ENCODE results near the gene FLII. TPM values are rescaled to one million over a fixed set of nuclear protein-coding genes. Genes with fewer than 3 reads are reported as not detected.

FLII gene
- total and polyA plus RNA-seq, 2 of the 13 experiments (the other 11 are each of a cell fraction or from before 2014, with no cell fraction given) = 130 to 303 TPM

- no peak for ATAC-seq
These were observed 23.6 kb downstream of the FLII start for GRCh38 chr17:18234853-18235380.

More at GRCh38 chr17:18234853-18235380, 23.6 kb downstream of the FLII start:
- Histone ChIP-seq H3K27me3 (ENCODE audit: control insufficient read depth in 1 of 2, insufficient read depth in 2 of 2, low read length in 2 of 2) (no peaks in the 10 kb centered on the region), H3K79me2 (ENCODE audit: insufficient read depth, low read length) (peaks cover under 1% of the 10 kb centered on the region), H3K36me3 (replicated peaks in 1 of 2; ENCODE audit: control insufficient read depth in 1 of 2, insufficient read depth in 2 of 2, low read length in 2 of 2) (peaks cover 11 to 30% of the 10 kb centered on the region in 2 experiments; a peak in 4 of 5 replicates), H3K27ac (ENCODE audit: extremely low read length, insufficient read depth, low read length) (no peak overlapping the region), H4K20me1 (ENCODE audit: insufficient read depth, low read length) (no peaks in the 10 kb centered on the region), H3K4me1 (ENCODE audit: insufficient read depth, low read length) (no peaks in the 10 kb centered on the region), H3K4me3 (replicated peaks in 1 of 3; ENCODE audit: insufficient read depth in 1 of 3, low read depth in 2 of 3, low read length in 3 of 3) (no peak overlapping the region), H3K9ac (ENCODE audit: insufficient read depth, low read depth, low read length) (no peak overlapping the region), H3K9me3 (ENCODE audit: low read length) (no peaks in the 10 kb centered on the region), H2AFZ (ENCODE audit: low read length) (no peak overlapping the region), H3K4me2 (ENCODE audit: low read depth, low read length) (no peak overlapping the region)
- ChIA-PET POLR2A (no interaction called here), CTCF (ENCODE audit: low intra/inter-chr PET ratio, low total read pairs) (no interaction called here)
- TSS peak; percentile 23 for BruUV-seq (replicated peaks)
- FAIRE-seq (no peak), DNase-seq (ENCODE audit: low spot score) (no peak)
- TF ChIP-seq KDM5B (CRISPR knock-in tag; IDR thresholded peaks at IDR 0.05; ENCODE audit: borderline replicate concordance) (no peak), ETS1 (CRISPR knock-in tag; IDR thresholded peaks at IDR 0.05) (no peak), IKZF1 (IDR thresholded peaks at IDR 0.05) (no peak), MZF1 (CRISPR knock-in tag; IDR thresholded peaks at IDR 0.05; ENCODE audit: borderline replicate concordance) (no peak), BRCA1 (CRISPR knock-in tag; IDR thresholded peaks at IDR 0.05) (no peak), ZNF879 (CRISPR knock-in tag; IDR thresholded peaks at IDR 0.05) (no peak), BRF2 (CRISPR knock-in tag; IDR thresholded peaks at IDR 0.05) (no peak), ZNF775 (CRISPR knock-in tag; IDR thresholded peaks at IDR 0.05; ENCODE audit: borderline replicate concordance) (no peak), ZNF160 (CRISPR knock-in tag; IDR thresholded peaks at IDR 0.05) (no peak), ZNF430 (CRISPR knock-in tag; IDR thresholded peaks at IDR 0.05) (no peak), ATF4 (CRISPR knock-in tag; IDR thresholded peaks at IDR 0.05) (no peak), ZNF607 (CRISPR knock-in tag; IDR thresholded peaks at IDR 0.05; ENCODE audit: borderline replicate concordance) (no peak), ETV6 (CRISPR knock-in tag; conservative IDR thresholded peaks at IDR 0.05) (no peak), PITX1 (CRISPR knock-in tag; IDR thresholded peaks at IDR 0.05) (no peak), ZNF256 (CRISPR knock-in tag; conservative IDR thresholded peaks at IDR 0.05) (no peak)
- in situ Hi-C loops (cut with HindIII; ENCODE audit: extremely low pct_ligation_motif_present, low pct_unique_long_range_greater_than_20kb) (no loop called here), intact Hi-C loops (cut with micrococcal nuclease; ENCODE audit: unreplicated experiment) (no loop called here)
- 99% methylated on average over 9 of the region's 22 CpGs for WGBS (ENCODE audit: low lambda C conversion rate)

All from HepG2 (cell line).